GM21576 (cell line): ENCODE results near the gene COL24A1.
"Not testable (repeated sequence)": the region's sequence is repeated elsewhere in the genome, so short reads cannot be mapped to it uniquely, and the experiment has no call there.

Experiments
- ATAC-seq: cut with Tn5 transposase; IDR thresholded peaks from one replicate; pipeline ENCODE4 v1.9.1; 2021; ENCODE audit warnings: mild to moderate bottlenecking, moderate library complexity; ENCODE audit not compliant: unreplicated experiment

COL24A1 gene

GRCh38 chr1:86000601-86001000, 156.0 kb downstream of the COL24A1 start:
- no peak for ATAC-seq

- ATAC-seq = no peak
Measured at GRCh38 chr1:85998105-85998855, 158.3 kb downstream of the COL24A1 start.

- peak; percentile 49 for ATAC-seq
Measured at GRCh38 chr1:85992791-85993190, 163.8 kb downstream of the COL24A1 start.

GRCh38 chr1:85991261-85991660, 165.3 kb downstream of the COL24A1 start:
- no peak for ATAC-seq

- ATAC-seq = no peak
Measured at GRCh38 chr1:85984636-85985035, 171.9 kb downstream of the COL24A1 start.

GRCh38 chr1:85983316-85983715, 173.3 kb downstream of the COL24A1 start:
- ATAC-seq = no peak

- no peak for ATAC-seq
Measured at GRCh38 chr1:85976516-85977205, 179.9 kb downstream of the COL24A1 start.

GRCh38 chr1:85975912-85976371, 180.6 kb downstream of the COL24A1 start:
- ATAC-seq = no peak

GRCh38 chr1:85962457-85962856, 194.1 kb downstream of the COL24A1 start:
- ATAC-seq = no peak

- ATAC-seq = no peak
Measured at GRCh38 chr1:85957760-85958159, 198.8 kb downstream of the COL24A1 start.

- ATAC-seq = not testable (repeated sequence)
Measured at GRCh38 chr1:85955218-85955617, 201.4 kb downstream of the COL24A1 start.

GRCh38 chr1:85952460-85952859, 204.1 kb downstream of the COL24A1 start:
- ATAC-seq = no peak

GRCh38 chr1:85947186-85947585, 209.4 kb downstream of the COL24A1 start:
- no peak for ATAC-seq

- ATAC-seq = no peak
Measured at GRCh38 chr1:85943945-85944344, 212.6 kb downstream of the COL24A1 start.

GRCh38 chr1:85943526-85943925, 213.0 kb downstream of the COL24A1 start:
- peak; percentile 66 for ATAC-seq

- no peak for ATAC-seq
Measured at GRCh38 chr1:85940656-85941306, 215.8 kb downstream of the COL24A1 start.

GRCh38 chr1:85938829-85939228, 217.7 kb downstream of the COL24A1 start:
- ATAC-seq = no peak

- no peak for ATAC-seq
Measured at GRCh38 chr1:85936470-85936869, 220.1 kb downstream of the COL24A1 start.

GRCh38 chr1:85936057-85936456, 220.5 kb downstream of the COL24A1 start:
- no peak for ATAC-seq

- ATAC-seq = no peak
Measured at GRCh38 chr1:85935234-85935633, 221.3 kb downstream of the COL24A1 start.

GRCh38 chr1:85934516-85934915, 222.1 kb downstream of the COL24A1 start:
- no peak for ATAC-seq

- ATAC-seq = no peak
Measured at GRCh38 chr1:85933961-85934360, 222.6 kb downstream of the COL24A1 start.
